ENCODE measurements around the gene S100A4. TPM values are rescaled to one million over a fixed set of nuclear protein-coding genes. Genes with fewer than 3 reads are reported as not detected.

Gene S100A4
- total RNA-seq, 1 donor: 63.0 TPM

DNA sequence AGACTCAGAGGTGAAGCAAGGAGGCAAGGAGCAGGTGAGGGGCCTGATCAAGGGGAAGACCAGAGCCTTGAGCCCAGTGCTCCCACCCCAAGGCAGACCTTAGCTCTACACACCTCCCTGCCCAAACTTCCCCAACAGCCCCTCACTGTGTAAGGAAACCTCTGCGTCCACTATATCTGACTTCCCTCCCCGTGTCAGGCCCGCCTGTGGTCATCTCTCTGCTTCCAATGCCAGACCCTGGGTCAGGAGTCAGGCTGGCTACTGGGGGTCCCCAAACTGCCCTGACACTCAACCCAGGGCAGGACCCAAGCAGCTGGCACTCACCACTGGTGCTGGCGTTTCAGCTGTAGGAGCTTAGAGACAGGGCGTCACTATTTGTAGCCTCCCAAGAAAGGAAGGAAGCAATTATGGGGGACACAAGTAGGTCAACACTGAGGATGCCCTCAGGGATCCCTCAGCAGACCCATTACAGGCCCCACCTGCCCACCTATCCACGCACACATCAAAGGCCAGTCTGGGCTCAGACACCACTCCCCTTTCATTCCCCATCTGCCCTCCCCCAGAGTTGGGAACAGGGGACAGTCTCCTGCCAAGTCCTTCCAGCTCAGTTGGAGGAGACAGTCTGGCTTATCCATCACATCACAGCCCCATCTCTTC lies 4.3 kb upstream of the S100A4 start:
- Histone ChIP-seq H3K79me2 (ENCODE audit: insufficient read depth, low read length) (no peaks in the 10 kb centered on the region), H3K4me1 (ENCODE audit: insufficient read depth, low read length) (peaks cover 35% of the 10 kb centered on the region), H3K4me2 (ENCODE audit: insufficient read depth, low read length) (peak overlapping the region; percentile 53), H2AFZ (ENCODE audit: low read length) (no peak overlapping the region), H3K4me3 (ENCODE audit: insufficient read depth, low read length) (no peak overlapping the region), H4K20me1 (ENCODE audit: insufficient read depth, low read length) (no peaks in the 10 kb centered on the region), H3K36me3 (ENCODE audit: insufficient read depth, low read length) (no peaks in the 10 kb centered on the region), H3K27ac (ENCODE audit: low read depth, low read length) (peak overlapping the region; percentile 80), H3K9me3 (ENCODE audit: low read depth, low read length) (no peaks in the 10 kb centered on the region), H3K27me3 (ENCODE audit: insufficient read depth, low read length) (no peaks in the 10 kb centered on the region)
- TF ChIP-seq, protein P1, sequence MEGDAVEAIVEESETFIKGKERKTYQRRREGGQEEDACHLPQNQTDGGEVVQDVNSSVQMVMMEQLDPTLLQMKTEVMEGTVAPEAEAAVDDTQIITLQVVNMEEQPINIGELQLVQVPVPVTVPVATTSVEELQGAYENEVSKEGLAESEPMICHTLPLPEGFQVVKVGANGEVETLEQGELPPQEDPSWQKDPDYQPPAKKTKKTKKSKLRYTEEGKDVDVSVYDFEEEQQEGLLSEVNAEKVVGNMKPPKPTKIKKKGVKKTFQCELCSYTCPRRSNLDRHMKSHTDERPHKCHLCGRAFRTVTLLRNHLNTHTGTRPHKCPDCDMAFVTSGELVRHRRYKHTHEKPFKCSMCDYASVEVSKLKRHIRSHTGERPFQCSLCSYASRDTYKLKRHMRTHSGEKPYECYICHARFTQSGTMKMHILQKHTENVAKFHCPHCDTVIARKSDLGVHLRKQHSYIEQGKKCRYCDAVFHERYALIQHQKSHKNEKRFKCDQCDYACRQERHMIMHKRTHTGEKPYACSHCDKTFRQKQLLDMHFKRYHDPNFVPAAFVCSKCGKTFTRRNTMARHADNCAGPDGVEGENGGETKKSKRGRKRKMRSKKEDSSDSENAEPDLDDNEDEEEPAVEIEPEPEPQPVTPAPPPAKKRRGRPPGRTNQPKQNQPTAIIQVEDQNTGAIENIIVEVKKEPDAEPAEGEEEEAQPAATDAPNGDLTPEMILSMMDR (IDR thresholded peaks at IDR 0.05; ENCODE audit: extremely low read depth, low read depth, low read length): no peak
- no peak for DNase-seq (ENCODE audit: insufficient read length, low spot score, missing footprints)

DNA sequence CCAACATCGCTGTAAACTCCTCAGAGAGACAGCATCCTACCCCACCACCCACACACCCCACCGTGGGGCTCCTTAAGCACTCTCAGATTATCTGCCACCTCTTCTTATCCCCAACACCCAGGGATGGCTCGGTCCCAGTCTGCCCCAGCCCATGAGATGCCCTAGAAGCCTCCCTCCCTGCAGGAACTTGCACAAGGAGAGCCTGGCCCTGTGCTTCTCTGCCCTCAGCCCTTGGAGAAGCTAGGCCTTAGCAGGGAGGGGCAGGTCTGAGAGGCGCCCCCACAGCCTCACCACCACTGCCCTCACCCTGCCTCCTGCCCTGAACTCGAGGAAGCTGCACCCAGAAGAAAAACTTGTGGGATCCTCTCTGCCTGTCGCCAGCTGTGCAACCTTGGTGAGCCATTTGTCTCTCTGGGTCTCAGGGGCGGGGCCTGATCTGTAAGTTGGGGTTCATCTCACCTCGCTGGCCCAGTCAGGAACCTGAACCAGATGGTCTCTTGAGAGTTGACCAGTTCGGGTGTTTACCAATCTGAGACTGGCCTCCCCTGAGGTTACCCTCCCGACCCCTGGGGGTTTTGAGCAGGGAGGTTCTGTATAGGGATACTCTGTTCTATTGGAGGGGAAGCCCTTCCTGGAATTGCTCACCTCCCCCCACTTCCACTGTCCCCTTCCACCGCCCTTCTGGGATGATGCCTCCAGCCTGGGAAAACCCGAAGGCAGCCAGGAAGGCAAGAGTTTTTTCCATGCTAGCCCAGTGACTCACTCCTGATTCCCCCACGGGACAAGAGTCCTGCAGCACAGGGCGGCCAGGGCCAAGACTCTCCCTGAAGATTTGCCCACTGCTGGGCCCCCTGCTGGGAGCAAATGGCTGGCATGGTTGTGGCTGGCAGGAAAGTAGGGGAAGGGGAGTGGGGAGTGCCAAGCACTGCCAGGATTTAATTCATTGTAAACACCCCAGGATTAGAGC lies 3.4 kb upstream of the S100A4 start, which contains the start of gene S100A3:
TSS of gene S100A3 (minus strand) at position 537 of the 967 bp plus-strand sequence. CDS start 773 bp downstream, outside the sequence.
- H3K9me3 ChIP-seq (ENCODE audit: low read depth, low read length): no peaks in the 10 kb centered on the region
- H3K36me3 ChIP-seq (ENCODE audit: insufficient read depth, low read length): no peaks in the 10 kb centered on the region
- peaks cover 44% of the 10 kb centered on the region for H3K4me1 ChIP-seq (ENCODE audit: insufficient read depth, low read length)
- H3K4me3 ChIP-seq (ENCODE audit: insufficient read depth, low read length): peak within 1 kb of the TSS; percentile 23
- DNase-seq (ENCODE audit: insufficient read length, low spot score, missing footprints): peak; percentile 99
- H3K27ac ChIP-seq (ENCODE audit: low read depth, low read length): peak within 1 kb of the TSS; percentile 80
- H3K27me3 ChIP-seq (ENCODE audit: insufficient read depth, low read length): no peaks in the 10 kb centered on the region
- H4K20me1 ChIP-seq (ENCODE audit: insufficient read depth, low read length): no peaks in the 10 kb centered on the region
- H2AFZ ChIP-seq (ENCODE audit: low read length): peak within 1 kb of the TSS; percentile 40
- TF ChIP-seq, protein P1 (IDR thresholded peaks at IDR 0.05; ENCODE audit: extremely low read depth, low read depth, low read length): peak; percentile 50
- peak within 1 kb of the TSS; percentile 53 for H3K4me2 ChIP-seq (ENCODE audit: insufficient read depth, low read length)
- no peaks in the 10 kb centered on the region for H3K79me2 ChIP-seq (ENCODE audit: insufficient read depth, low read length)

DNA sequence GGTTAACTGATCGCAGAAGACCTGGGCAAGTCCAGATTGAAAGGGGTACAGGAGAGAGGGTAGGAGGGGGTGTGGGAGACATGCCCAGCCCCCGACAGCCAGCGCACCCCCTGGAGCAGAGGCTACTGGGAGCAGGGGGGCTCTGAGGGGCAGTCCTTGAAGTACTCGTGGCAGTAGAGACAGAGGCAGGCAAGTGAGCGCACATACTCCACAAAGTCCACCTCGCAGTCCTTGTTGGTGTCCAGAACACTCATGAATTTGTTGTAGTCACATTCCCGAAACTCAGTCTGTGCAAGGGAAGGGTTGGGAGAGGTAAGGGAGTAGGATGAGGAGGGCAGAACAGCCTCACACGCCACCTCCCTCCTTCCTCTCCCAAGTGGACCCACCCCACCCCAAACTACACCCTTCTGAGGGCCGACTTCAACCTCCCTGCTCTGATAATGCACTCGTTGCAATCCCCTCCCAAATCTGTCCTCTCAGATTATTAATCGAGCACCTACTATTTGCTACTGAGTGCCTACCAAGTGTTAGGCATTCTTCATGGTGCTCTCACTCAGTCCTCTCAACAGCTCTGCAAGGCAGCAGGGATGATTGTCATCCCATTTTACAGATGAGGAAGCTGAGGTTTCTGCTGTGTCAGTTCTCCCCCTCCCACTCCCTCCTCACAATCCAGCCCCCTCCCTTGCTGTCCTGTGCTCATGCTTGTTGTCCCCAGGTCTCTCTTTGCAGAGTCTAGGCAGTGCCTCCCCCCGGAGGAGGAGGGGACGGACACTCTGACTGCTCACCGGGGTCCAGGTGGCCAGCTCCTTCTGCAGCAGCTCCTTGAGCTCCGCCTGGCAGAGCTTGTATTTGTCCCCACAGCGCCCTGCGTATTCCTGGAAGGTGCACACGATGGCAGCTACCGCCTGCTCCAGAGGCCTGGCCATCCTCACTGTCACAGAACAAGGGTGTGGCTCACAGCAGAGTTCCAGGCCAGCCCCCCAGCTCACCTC lies 2.2 kb upstream of the S100A4 start:
- H4K20me1 ChIP-seq (ENCODE audit: insufficient read depth, low read length): no peaks in the 10 kb centered on the region

More for the DNA sequence above, 2.2 kb upstream of the S100A4 start:
- H2AFZ ChIP-seq (ENCODE audit: low read length): no peak overlapping the region
- H3K9me3 ChIP-seq (ENCODE audit: low read depth, low read length): no peaks in the 10 kb centered on the region
- H3K27me3 ChIP-seq (ENCODE audit: insufficient read depth, low read length): no peaks in the 10 kb centered on the region
- H3K4me1 ChIP-seq (ENCODE audit: insufficient read depth, low read length): peaks cover 48% of the 10 kb centered on the region
- no peak for DNase-seq (ENCODE audit: insufficient read length, low spot score, missing footprints)
- TF ChIP-seq, protein P1 (IDR thresholded peaks at IDR 0.05; ENCODE audit: extremely low read depth, low read depth, low read length): no peak
- H3K4me2 ChIP-seq (ENCODE audit: insufficient read depth, low read length): no peak overlapping the region
- no peaks in the 10 kb centered on the region for H3K79me2 ChIP-seq (ENCODE audit: insufficient read depth, low read length)
- no peak overlapping the region for H3K4me3 ChIP-seq (ENCODE audit: insufficient read depth, low read length)
- no peak overlapping the region for H3K27ac ChIP-seq (ENCODE audit: low read depth, low read length)
- H3K36me3 ChIP-seq (ENCODE audit: insufficient read depth, low read length): no peaks in the 10 kb centered on the region
